SK-N-SH (cell line): Measurements from ENCODE around the gene ARHGAP26.

ENCODE experiments used
- CTCF ChIP-seq: fragments of 200-600 bp; sonication (generic); IDR thresholded peaks from 2 replicates; pipeline ENCODE4 v1.6.1; 2017; ENCODE audit warnings: antibody characterized with exemption, mild to moderate bottlenecking, moderate library complexity
- EP300 ChIP-seq, 2 experiments: IDR thresholded peaks; 2 replicates each; pipeline versions ENCODE4 v1.4.0 to v1.6.1; 2012; ENCODE audit warnings: borderline replicate concordance in 1 of 2, low read depth in 1 of 2, low read length in 1 of 2
- EZH2phosphoT487 ChIP-seq: fragments of 200-600 bp; sonication (generic); IDR thresholded peaks from 2 replicates; pipeline ENCODE4 v1.6.1; 2017; ENCODE audit warnings: low read depth, mixed run types, mild to moderate bottlenecking, antibody characterized with exemption, moderate library complexity, borderline replicate concordance
- FOSL2 ChIP-seq: IDR thresholded peaks from 2 replicates; pipeline ENCODE4 v1.4.0; 2012; ENCODE audit warnings: low read depth, mild to moderate bottlenecking, moderate library complexity, borderline replicate concordance
- MAX ChIP-seq: IDR thresholded peaks from 2 replicates; pipeline ENCODE4 v1.4.0; 2012; ENCODE audit warnings: low read depth
- NRF1 ChIP-seq: IDR thresholded peaks from 2 replicates; pipeline ENCODE4 v1.6.1; 2012; ENCODE audit warnings: low read depth, mild to moderate bottlenecking, low read length
- POLR2AphosphoS5 ChIP-seq: IDR thresholded peaks from 2 replicates; pipeline ENCODE4 v1.6.1; 2012; ENCODE audit warnings: low read depth, low read length
- RFX5 ChIP-seq: IDR thresholded peaks from 2 replicates; pipeline ENCODE4 v1.6.1; 2012; ENCODE audit warnings: mild to moderate bottlenecking, improper control_type of control experiment, low read length
- SIN3A ChIP-seq: IDR thresholded peaks from 2 replicates; pipeline ENCODE4 v1.6.1; 2012; ENCODE audit warnings: low read depth, mild to moderate bottlenecking, low read length, moderate library complexity, borderline replicate concordance
- SMC3 ChIP-seq: IDR thresholded peaks from 2 replicates; pipeline ENCODE4 v1.6.1; 2012; ENCODE audit warnings: low read depth, low read length, improper control_type of control experiment
- TAF1 ChIP-seq: IDR thresholded peaks from 2 replicates; pipeline ENCODE4 v1.6.1; 2012; ENCODE audit warnings: low read depth, mild to moderate bottlenecking, low read length, moderate library complexity, borderline replicate concordance
- USF1 ChIP-seq: IDR thresholded peaks from 2 replicates; pipeline ENCODE4 v1.4.0; 2012; ENCODE audit warnings: low read depth, borderline replicate concordance
- ZBTB33 ChIP-seq: IDR thresholded peaks from 2 replicates; pipeline ENCODE4 v1.4.0; 2012; ENCODE audit warnings: low read depth, borderline replicate concordance

- TF ChIP-seq MAX (no peak), TAF1 (no peak), CTCF (no peak), RFX5 (no peak), USF1 (no peak), SIN3A (no peak), NRF1 (no peak), POLR2AphosphoS5 (no peak), ZBTB33 (no peak), FOSL2 (no peak), EZH2phosphoT487 (no peak), SMC3 (no peak), EP300 (IDR thresholded peaks at IDR 0.05; ENCODE audit: borderline replicate concordance in 1 of 2, low read depth in 1 of 2, low read length in 1 of 2) (no peak)
Measured at GRCh38 chr5:143111799-143112198, 341.6 kb downstream of the ARHGAP26 start.
